ENCODE measurements around the gene AOPEP.

DNA sequence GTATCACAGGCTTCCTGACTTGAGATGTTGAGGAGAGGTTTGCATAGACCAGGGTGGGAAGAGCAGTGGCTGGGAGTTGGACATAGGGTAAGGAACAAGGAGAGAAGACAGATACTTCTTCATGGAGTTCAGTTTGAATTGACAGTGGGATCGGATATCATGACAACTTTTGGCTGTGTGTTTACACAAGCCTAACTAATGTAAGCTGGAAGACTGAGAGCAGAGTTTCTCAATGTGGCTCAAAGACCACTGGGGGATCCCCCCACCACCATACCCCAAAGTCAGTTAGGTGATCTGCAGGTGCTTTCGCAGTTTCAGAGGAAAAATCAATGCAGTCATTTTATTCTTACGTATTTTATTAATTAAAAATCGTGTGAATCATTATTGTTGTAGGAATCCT is 125.9 kb downstream of the AOPEP start:
- TF ChIP-seq, protein P1, sequence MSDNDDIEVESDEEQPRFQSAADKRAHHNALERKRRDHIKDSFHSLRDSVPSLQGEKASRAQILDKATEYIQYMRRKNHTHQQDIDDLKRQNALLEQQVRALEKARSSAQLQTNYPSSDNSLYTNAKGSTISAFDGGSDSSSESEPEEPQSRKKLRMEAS (IDR thresholded peaks at IDR 0.05): no peak
- TF ChIP-seq, protein P2, sequence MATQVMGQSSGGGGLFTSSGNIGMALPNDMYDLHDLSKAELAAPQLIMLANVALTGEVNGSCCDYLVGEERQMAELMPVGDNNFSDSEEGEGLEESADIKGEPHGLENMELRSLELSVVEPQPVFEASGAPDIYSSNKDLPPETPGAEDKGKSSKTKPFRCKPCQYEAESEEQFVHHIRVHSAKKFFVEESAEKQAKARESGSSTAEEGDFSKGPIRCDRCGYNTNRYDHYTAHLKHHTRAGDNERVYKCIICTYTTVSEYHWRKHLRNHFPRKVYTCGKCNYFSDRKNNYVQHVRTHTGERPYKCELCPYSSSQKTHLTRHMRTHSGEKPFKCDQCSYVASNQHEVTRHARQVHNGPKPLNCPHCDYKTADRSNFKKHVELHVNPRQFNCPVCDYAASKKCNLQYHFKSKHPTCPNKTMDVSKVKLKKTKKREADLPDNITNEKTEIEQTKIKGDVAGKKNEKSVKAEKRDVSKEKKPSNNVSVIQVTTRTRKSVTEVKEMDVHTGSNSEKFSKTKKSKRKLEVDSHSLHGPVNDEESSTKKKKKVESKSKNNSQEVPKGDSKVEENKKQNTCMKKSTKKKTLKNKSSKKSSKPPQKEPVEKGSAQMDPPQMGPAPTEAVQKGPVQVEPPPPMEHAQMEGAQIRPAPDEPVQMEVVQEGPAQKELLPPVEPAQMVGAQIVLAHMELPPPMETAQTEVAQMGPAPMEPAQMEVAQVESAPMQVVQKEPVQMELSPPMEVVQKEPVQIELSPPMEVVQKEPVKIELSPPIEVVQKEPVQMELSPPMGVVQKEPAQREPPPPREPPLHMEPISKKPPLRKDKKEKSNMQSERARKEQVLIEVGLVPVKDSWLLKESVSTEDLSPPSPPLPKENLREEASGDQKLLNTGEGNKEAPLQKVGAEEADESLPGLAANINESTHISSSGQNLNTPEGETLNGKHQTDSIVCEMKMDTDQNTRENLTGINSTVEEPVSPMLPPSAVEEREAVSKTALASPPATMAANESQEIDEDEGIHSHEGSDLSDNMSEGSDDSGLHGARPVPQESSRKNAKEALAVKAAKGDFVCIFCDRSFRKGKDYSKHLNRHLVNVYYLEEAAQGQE (IDR thresholded peaks at IDR 0.05; ENCODE audit: low read depth): no peak
- no peak for TF ChIP-seq YY1 (IDR thresholded peaks at IDR 0.05; ENCODE audit: low read depth)
